ENCODE results near the gene SLC16A5.

The SLC16A5 gene

DNA sequence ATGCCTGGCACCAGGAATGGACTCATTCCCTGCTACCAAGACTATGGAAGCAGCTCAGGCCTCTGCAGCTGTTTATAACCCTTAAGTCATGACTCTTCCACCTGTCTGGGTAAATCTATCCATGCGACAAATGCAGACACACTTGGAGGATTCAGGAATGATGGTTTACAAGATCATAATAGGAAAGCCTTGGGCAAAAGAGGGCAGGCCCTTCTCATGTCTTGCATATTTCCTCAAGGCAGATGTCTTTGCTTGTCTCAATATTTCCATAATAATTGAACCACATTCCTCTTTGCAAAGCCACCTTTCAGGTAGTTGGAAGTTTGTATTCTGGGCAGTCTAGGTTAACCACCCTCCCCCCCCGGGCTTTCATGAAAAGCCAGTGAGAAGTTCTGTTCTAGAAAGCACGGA, 67.4 kb downstream of the SLC16A5 start:
- FAIRE-seq = no peak
- no peak for TF ChIP-seq POLR2A (IDR thresholded peaks at IDR 0.05; ENCODE audit: low read depth, low read length)
- no peak for DNase-seq (ENCODE audit: insufficient read length, low spot score)
